HepG2 (cell line): ENCODE data around the gene UBAP2. TPM values are rescaled to one million over a fixed set of nuclear protein-coding genes. Genes with fewer than 3 reads are reported as not detected.

Experiments
- ASH2L ChIP-seq: fragments of 300-600, 200-600 bp; sonication (generic); IDR thresholded peaks from 2 replicates; pipeline ENCODE4 v1.7.0; 2017; ENCODE audit warnings: low read depth, mild to moderate bottlenecking, moderate library complexity, mixed read lengths, low read length; ENCODE audit not compliant: insufficient read length
- CSRNP1 ChIP-seq: sonication (generic); formaldehyde crosslinking; IDR thresholded peaks from 2 replicates; pipeline ENCODE4 v1.8.1; 2023; ENCODE audit warnings: mild to moderate bottlenecking, missing genetic modification reagents
- ELF4 ChIP-seq: sonication (generic); formaldehyde crosslinking; IDR thresholded peaks from 2 replicates; pipeline ENCODE4 v1.5.0; 2020; ENCODE audit warnings: missing genetic modification reagents, mild to moderate bottlenecking, moderate library complexity, borderline replicate concordance
- KLF16 ChIP-seq, 2 experiments: sonication (generic) in 1 of 2; formaldehyde crosslinking in 1 of 2; IDR thresholded peaks; 2 replicates each; pipeline versions ENCODE4 v1.6.1 to v1.8.0; 2016 to 2023; ENCODE audit warnings: missing genetic modification reagents in 2 of 2, missing compliant biosample characterization in 1 of 2
- LRRFIP1 ChIP-seq: sonication (generic); formaldehyde crosslinking; conservative IDR thresholded peaks from 2 replicates; pipeline ENCODE4 v1.4.0; 2020; ENCODE audit warnings: missing genetic modification reagents
- NRL ChIP-seq: sonication (generic); formaldehyde crosslinking; IDR thresholded peaks from 2 replicates; pipeline ENCODE4 v1.5.0; 2020; ENCODE audit warnings: missing genetic modification reagents, mild to moderate bottlenecking, moderate library complexity, borderline replicate concordance
- PCBP1 ChIP-seq: fragments of 200-400 bp; formaldehyde crosslinking; IDR thresholded peaks from 2 replicates; pipeline ENCODE4 v1.6.1; 2017; ENCODE audit warnings: mild to moderate bottlenecking, low read depth, low read length, borderline replicate concordance
- REPIN1 ChIP-seq: sonication (generic); formaldehyde crosslinking; IDR thresholded peaks from 2 replicates; pipeline ENCODE4 v1.8.0; 2022; ENCODE audit warnings: missing genetic modification reagents, low read depth, mild to moderate bottlenecking, borderline replicate concordance
- SSRP1 ChIP-seq: IDR thresholded peaks from 2 replicates; pipeline ENCODE4 v1.6.1; 2016; ENCODE audit warnings: control low read depth
- SYNCRIP ChIP-seq: fragments of 200-400 bp; formaldehyde crosslinking; IDR thresholded peaks from 2 replicates; pipeline ENCODE4 v1.6.1; 2018; ENCODE audit warnings: mild to moderate bottlenecking, low read depth, low read length; ENCODE audit not compliant: insufficient read depth
- ZFAT ChIP-seq: sonication (generic); formaldehyde crosslinking; conservative IDR thresholded peaks from 2 replicates; pipeline ENCODE4 v1.8.1; 2023; ENCODE audit warnings: missing genetic modification reagents, inconsistent platforms
- ZFX ChIP-seq: sonication (generic); formaldehyde crosslinking; IDR thresholded peaks from 2 replicates; pipeline ENCODE4 v1.4.0; 2020; ENCODE audit warnings: mild to moderate bottlenecking, low read depth, missing genetic modification reagents, moderate library complexity
- ZMAT3 ChIP-seq: sonication (generic); formaldehyde crosslinking; conservative IDR thresholded peaks from 2 replicates; pipeline ENCODE4 v1.7.0; 2021; ENCODE audit warnings: missing genetic modification reagents
- ZNF207 ChIP-seq: fragments of 450-650 bp; IDR thresholded peaks from 2 replicates; pipeline ENCODE4 v1.6.1; 2016; ENCODE audit warnings: antibody characterized with exemption, borderline replicate concordance
- ZNF230 ChIP-seq: sonication (generic); formaldehyde crosslinking; IDR thresholded peaks from 2 replicates; pipeline ENCODE4 v1.4.0; 2020; ENCODE audit warnings: mild to moderate bottlenecking, missing genetic modification reagents
- ZNF275 ChIP-seq: sonication (generic); formaldehyde crosslinking; IDR thresholded peaks from 2 replicates; pipeline ENCODE4 v1.8.0; 2022; ENCODE audit warnings: missing genetic modification reagents, mild to moderate bottlenecking, inconsistent platforms, borderline replicate concordance
- ZNF460 ChIP-seq: sonication (generic); formaldehyde crosslinking; IDR thresholded peaks from 2 replicates; pipeline ENCODE4 v1.5.1; 2020; ENCODE audit warnings: missing genetic modification reagents, mild to moderate bottlenecking, borderline replicate concordance
- ZNF468 ChIP-seq: sonication (generic); formaldehyde crosslinking; IDR thresholded peaks from 2 replicates; pipeline ENCODE4 v1.8.0; 2022; ENCODE audit warnings: mild to moderate bottlenecking, moderate library complexity, missing genetic modification reagents
- ZNF607 ChIP-seq: sonication (generic); formaldehyde crosslinking; IDR thresholded peaks from 2 replicates; pipeline ENCODE4 v1.5.1; 2020; ENCODE audit warnings: missing genetic modification reagents, mild to moderate bottlenecking, borderline replicate concordance
- ZNF652 ChIP-seq: IDR thresholded peaks from 2 replicates; pipeline ENCODE4 v1.6.1; 2016; ENCODE audit warnings: low read depth, borderline replicate concordance
- ZNF672 ChIP-seq: sonication (generic); formaldehyde crosslinking; IDR thresholded peaks from 2 replicates; pipeline ENCODE4 v1.8.1; 2022; ENCODE audit warnings: missing genetic modification reagents
- ZNF747 ChIP-seq: sonication (generic); formaldehyde crosslinking; IDR thresholded peaks from 2 replicates; pipeline ENCODE4 v1.8.1; 2023; ENCODE audit warnings: missing genetic modification reagents, mild to moderate bottlenecking, borderline replicate concordance
- ZSCAN21 ChIP-seq: sonication (generic); formaldehyde crosslinking; IDR thresholded peaks from 2 replicates; pipeline ENCODE4 v1.8.0; 2022; ENCODE audit warnings: mild to moderate bottlenecking, missing genetic modification reagents, moderate library complexity, borderline replicate concordance
- polyA plus RNA-seq, 8 experiments: library from polyadenylated mRNA; depleted of rRNA in 3 of 8; stranded (reverse) in 7 of 8; unstranded in 1 of 8; fragments of >200 nt; fragmentation: Illumina TruSeq in 4 of 8; extraction: Trizol in 4 of 8; gene quantifications; 2 replicates each; pipeline versions ENCODE4 v1.2.1 to v1.2.3, GENCODE V29; 2011 to 2016; ENCODE audit warnings: low read depth in 4 of 8, missing spikeins in 1 of 8, mixed read lengths in 1 of 8; ENCODE audit not compliant: insufficient read depth in 1 of 8
- total RNA-seq, 5 experiments: library from RNA; depleted of rRNA; stranded (reverse); fragments of >200 nt; fragmentation: Illumina TruSeq; extraction: Trizol; gene quantifications; 2 replicates each; pipeline ENCODE4 v1.2.3, GENCODE V29; 2016; ENCODE audit warnings: low read depth in 1 of 5

The UBAP2 gene
- total and polyA plus RNA-seq, 2 of the 13 experiments (the other 11 are each of a cell fraction or from before 2014, with no cell fraction given), result 19.0 to 22.0 TPM

- no peak for TF ChIP-seq ELF4 (CRISPR knock-in tag)
- peak; percentile 78 for TF ChIP-seq REPIN1 (CRISPR knock-in tag)
- no peak for TF ChIP-seq ZFAT (CRISPR knock-in tag)
- no peak for TF ChIP-seq ZNF747
- TF ChIP-seq ASH2L, result peak; percentile 86
- TF ChIP-seq KLF16 (CRISPR knock-in tag; IDR thresholded peaks at IDR 0.05), result peak in 1 of 2 experiments; percentile 79; a peak in 2 of 4 replicates
- TF ChIP-seq ZMAT3 (CRISPR knock-in tag), result 0 out of 2 replicates have a peak, but pooled peaks have one; percentile 43
- no peak; the same call in 1 of the 2 replicates for TF ChIP-seq ZNF275 (CRISPR knock-in tag)
- no peak for TF ChIP-seq NRL
- no peak for TF ChIP-seq ZNF207
- TF ChIP-seq ZNF230 (CRISPR knock-in tag), result no peak
- 0 out of 2 replicates have a peak, but pooled peaks have one; percentile 36 for TF ChIP-seq ZSCAN21 (CRISPR knock-in tag)
- TF ChIP-seq ZNF607 (CRISPR knock-in tag), result no peak
- TF ChIP-seq SSRP1, result no peak
- TF ChIP-seq ZNF672, result no peak
- TF ChIP-seq PCBP1, result 0 out of 2 replicates have a peak, but pooled peaks have one; percentile 57
- TF ChIP-seq ZNF460, result no peak; the same call in 1 of the 2 replicates
- peak; percentile 44; the same call in 1 of the 2 replicates for TF ChIP-seq ZNF652
- TF ChIP-seq ZNF468 (CRISPR knock-in tag), result no peak
- no peak for TF ChIP-seq SYNCRIP
- TF ChIP-seq LRRFIP1 (CRISPR knock-in tag), result no peak
- no peak for TF ChIP-seq CSRNP1 (CRISPR knock-in tag)
- TF ChIP-seq ZFX (CRISPR knock-in tag), result no peak
These were observed 108.5 kb downstream of the UBAP2 start (continued) for GRCh38 chr9:33939924-33940874.
